Measurements from ENCODE around the gene ZSWIM8.

The ZSWIM8 gene

GRCh38 chr10:73841061-73841421 is 55.6 kb downstream of the ZSWIM8 start:
- DNase-seq (ENCODE audit: low read depth): no peak

- DNase-seq (ENCODE audit: low read depth): peak; percentile 38
These were observed 56.3 kb downstream of the ZSWIM8 start for GRCh38 chr10:73841526-73842285.

- no peak for DNase-seq (ENCODE audit: low read depth)
These were observed 56.9 kb downstream of the ZSWIM8 start for GRCh38 chr10:73842349-73842748.

- DNase-seq (ENCODE audit: low read depth): no peak
These were observed 57.9 kb downstream of the ZSWIM8 start for GRCh38 chr10:73843261-73843660.

GRCh38 chr10:73847031-73847430 is 61.6 kb downstream of the ZSWIM8 start:
- DNase-seq (ENCODE audit: low read depth): no peak

GRCh38 chr10:73848821-73849489 is 63.5 kb downstream of the ZSWIM8 start:
- DNase-seq (ENCODE audit: low read depth): peak; percentile 55

GRCh38 chr10:73850211-73850610 is 64.8 kb downstream of the ZSWIM8 start:
- DNase-seq (ENCODE audit: low read depth): no peak

- peak; percentile 90 for DNase-seq (ENCODE audit: low read depth)
These were observed 65.6 kb downstream of the ZSWIM8 start for GRCh38 chr10:73850863-73851461.

All from GM04504 (cell line).